Measurements from ENCODE around the gene TP53I13.

The TP53I13 gene

DNA sequence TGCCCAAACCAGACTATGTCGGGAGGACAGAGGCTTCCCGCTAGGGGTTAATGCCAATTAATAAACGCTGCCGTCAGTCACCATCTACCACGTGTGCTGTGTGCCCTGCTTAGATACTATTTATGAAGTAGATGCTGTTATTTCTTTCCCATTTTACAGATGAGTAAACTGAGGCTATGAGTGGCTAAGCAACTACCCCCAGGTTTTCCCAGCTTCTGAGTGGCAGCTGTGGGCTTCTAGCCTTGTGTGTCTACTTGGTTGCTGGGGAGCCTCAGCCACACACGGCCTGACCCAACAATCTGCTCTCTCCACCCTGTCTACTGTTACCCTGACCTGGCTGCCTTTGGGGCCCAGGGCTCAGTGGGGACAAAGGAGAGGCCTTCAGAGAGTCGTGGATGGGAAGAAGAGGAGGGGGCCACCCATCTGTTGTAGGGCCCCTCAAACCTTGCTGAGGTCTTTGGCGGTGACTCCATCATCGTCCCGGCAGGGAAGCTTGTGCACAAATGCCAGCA is 13.8 kb downstream of the TP53I13 start:
- DNase-seq: peak; percentile 55

DNA sequence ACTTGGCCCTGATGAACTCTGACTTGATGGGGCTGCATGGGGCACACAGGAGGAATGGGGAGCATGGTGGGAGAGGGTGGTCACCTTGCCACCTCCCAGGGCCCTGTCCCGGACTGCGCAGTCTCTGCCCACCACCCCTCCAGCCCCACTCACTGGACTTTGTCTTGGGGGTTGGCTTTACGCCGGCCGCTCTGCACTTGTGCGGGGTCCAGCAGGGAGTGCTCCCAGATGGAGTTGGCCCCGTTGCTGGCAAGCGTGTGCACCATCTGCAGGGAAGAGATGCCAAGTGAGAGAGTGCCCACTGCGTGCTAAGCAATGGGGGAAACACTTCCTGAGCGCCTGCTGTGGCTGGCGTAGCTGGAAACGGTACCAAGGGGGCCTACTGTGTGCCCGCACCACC is 14.3 kb downstream of the TP53I13 start:
- no peak for DNase-seq

DNA sequence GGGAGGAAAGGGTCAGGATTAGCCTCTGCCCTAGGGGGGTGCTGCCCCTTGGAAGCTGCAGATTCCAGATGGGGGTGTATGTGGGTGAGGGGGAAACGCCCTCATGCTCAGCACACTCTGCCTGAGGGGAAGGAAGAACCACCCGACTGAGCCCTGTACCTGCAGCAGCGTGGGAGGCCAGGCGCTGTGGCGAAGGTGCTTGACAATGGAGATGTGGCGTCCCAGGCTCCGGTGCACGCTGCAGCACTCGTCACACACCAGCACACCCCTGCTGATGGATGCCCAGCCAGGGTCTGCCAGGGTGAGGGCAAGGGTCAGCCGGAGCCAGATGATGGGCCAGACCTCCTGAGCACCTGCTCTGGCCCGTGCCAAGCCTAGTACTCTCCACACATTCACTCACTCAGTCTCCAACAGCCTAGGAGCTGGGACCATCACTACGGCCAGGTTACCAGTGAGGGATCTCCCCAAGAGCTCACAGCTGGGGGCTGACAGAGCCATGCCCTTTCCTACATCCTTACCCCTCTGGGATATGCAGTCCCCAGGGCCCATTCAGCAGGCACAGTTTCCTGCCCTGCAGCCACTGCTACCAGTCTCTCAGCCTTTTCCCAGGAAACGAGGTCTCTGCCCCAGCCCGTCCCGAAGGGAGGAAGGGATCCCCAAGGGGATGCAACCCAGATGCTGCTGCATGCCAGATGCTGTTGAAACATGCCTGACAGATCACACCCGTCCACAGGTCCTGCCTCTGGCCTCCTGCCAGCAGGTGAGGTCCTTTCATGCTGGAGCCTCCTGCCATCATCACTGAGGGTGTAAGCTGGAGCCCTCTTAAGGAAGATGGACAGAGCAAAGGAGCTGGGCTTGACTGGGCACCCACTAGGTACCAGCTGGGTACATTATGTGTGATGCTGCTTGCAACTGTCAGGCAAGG is 15.1 kb downstream of the TP53I13 start:
- peak; percentile 93 for DNase-seq

DNA sequence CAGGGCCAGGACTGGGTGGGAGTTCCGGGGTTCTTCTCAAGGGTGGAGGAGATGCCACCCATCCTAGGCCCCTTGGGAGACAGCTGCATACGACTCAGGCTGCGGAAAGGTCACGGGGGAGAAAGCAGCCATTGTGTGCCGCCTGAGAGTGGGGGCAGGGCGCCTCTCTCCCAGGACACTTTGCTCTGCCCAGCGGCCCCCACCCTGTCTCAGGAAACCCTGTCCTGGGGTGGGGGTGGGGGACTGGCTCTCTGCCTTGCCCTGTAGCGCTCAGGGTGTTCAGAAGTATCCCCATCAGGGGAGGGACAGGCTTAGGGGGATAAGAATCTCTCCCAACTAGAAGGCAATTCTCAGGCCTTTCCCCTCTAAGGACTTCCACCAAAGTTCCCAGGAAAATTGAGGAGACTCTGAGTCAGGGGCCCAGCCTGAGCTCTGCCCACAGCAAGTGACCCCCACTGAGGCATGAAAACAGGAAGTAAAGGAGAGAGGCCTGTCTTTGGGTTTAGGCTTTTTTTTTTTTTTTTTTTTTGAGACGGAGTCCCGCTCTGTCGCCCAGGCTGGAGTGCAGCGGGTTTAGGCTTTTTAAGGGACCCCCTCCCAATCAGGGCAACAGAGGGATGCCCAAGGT is 16.1 kb downstream of the TP53I13 start:
- no peak for DNase-seq

DNA sequence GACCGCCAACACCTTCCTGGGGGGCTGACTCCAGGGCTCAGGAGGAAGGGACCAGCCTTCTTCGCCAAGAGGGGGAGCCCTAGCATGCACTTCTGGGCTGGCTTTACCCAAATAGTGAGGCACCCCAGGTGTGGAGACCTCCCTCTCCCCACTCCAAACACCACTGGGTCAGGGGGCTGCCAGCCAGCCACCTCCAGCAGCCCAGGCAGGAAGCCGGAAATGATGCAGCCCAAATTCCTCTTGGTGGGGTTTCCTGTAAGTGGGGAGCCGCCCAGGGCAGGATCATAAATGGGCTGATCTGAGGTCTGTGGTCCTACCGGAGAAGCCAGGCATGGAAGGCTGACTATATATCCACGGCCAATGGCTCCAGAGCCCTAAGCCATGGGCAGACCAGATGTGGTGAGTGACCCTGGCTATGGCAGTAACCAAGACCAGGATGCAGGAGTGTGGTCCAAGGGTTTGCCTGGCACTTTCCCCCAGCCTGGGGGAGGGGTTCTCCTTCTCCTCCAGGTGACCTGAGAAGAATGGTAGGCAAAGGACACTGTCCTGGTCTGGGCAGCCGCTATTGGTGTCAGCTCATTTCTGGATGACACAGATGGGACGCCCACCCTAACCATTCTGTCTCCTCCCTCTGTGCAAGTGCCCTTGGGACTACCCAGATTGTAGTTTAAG is 16.7 kb downstream of the TP53I13 start:
- DNase-seq: no peak

DNA sequence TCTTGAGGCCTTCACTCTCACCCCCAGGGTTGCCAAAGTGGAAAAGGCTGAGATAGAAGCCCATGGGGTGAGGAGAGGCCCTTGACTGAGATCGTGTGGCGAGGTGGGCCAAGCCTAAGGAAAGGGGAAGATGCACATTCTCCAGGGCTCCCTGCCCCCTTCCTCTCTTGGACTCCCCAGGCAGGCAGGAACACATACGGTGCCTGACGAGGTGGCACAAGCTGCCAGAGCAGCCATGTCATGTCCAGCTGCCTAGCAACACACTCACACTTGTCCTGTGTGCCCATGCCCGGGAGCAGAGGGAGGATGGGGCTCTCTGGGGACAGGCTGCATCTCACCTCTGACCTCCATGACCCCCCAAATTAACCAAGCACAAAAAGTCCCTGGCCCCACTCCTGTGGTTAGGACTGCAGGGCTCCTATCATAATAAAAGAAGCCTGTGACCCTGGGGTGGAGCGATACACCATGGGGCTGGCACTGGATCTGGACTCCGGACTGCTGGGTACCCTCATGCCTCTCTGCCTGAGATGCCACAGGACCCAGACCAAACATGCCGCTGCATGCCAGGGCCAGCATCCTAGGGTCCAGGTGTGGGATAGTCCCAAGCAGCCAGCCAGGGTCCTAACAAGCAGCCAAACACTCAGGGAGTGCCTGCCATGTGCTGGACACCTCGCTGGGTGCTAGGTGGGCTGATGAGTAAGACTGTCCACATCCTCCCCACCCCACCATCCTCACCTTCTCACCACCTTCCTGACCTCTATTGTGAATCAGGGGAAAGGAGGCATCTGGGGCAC is 18.4 kb downstream of the TP53I13 start:
- no peak for DNase-seq

DNA sequence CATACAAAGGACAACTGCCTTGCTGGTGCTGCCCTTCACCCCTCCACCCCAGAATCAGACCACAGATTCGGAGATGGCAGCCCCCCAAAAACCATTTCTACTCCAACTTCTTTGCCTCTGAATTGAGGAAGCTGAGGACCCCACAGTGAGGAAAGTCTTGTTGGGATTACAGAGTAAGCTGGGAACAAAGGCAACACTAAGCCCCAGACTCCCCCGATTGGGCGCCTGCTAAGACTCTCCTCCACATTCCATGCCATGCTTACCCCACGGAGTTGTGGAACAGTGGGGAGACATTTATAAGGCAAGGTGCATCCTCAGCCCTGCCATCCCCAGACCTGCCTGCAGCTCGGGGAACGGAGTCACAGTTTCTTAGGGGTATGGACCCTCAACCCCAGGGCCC is 19.1 kb downstream of the TP53I13 start:
- no peak for DNase-seq

DNA sequence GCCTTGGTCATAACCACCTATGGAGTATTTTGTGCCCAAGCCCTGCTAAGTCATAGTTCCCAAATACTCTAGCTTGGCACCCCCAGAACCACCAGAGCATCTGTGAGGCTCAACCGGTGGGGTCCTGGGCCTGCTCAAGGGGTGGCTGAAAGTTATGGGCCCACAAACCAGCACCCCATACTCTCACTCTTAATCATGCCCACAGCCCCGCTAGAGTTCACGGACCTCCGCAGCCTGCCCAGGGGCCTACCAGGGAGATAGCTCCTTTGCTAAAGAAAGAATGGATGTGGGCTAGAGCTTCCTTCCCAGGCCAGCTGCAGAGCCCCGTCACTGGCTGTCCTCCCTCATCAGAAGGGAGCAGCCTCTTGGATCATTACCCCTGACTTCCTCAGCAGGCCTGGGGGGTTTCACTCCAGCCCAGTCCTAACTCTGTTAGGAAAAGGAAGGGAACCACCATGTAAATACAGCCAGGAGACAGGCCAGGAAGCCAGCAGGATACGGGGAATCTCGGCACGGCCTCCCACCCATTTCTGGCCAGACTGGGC is 19.6 kb downstream of the TP53I13 start:
- no peak for DNase-seq

DNA sequence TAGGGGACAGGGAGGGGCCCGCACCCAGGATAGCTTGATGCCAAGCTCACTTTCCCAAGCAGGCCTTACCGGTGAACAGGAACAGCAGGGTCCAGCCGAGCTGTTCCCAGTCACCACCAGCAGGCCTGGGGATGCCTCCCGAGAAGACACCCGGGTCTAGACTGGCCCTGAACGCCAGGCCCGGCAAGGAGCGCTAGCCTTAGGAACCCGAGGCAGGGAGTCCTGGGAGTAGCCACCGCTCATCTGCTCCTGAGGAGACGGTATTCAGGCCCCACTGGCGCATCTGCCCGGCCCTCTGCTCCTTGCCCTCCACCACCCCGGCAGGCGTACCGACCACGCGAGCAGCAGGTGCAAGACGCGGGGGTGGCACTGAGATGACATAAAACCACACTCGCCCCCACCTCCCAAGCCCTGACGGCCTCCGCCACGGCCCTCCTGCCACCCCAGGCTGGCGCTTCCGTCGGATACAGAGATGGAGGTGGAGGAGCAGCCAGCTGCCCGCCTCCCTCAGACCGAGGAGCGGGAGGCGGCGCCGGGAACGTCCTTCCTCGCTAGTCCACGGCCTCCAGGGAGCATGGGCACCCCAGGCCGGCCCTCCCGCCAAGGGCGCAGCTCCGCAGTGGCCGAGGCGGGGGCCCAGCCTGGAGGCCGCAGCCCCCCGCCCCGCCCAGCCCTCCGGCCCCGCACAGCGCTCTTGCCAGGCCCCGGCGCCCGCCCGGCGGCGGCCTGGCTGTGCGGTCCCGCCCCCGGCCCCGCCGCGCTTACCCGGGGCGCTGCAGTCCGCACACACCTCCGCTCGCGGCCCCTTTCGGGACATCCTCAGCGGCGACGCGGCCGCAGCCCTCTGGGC is 20.3 kb downstream of the TP53I13 start:
- peak; percentile 11 for DNase-seq

DNA sequence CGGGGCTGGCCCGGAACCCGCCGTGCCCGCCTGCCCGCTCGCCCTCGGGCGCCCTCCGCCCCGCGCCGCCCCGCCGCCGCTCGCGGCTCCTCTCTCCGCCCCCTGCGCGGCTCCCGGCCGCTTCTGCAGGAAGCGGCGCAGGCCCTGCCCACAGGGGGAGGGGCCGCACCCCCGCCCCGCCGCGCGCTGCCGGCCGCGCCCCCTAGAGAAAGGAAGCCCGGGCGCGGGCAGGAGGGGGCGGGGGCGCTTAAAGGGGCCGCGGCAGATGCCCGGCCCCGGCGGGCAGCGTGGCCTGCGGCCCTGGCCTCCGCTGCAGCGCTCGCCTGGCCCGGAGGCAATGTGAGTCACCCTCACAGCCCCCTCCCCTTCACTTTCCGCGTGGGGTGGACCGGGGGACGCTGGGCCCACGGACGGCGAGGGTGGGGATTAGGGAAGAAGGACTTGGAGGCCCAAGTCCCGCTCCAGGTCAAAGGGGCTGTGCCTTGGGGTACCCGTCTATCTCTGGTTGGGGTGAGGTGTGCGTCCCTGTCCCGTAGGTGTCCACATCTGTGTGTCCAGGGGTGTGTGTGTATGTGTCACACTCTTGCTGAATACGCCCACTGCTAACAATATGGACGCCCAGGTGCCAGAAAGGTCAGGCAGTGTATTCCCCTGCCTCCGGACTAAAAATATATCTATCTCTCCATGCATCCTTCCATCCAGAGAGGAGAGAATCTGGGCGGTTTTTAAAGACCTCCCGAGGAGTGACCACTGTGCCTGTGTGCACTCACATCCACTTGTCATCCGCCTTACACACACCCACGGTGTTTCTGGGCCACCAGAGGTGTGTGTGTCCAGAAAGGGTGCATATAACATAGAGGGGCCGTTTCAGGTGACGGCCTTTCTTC is 21.3 kb downstream of the TP53I13 start, which contains the start of gene GIT1:
Gene GIT1, minus strand, starts transcription at position 125 of the 887 bp plus-strand sequence. CDS start 270 bp downstream, outside the sequence.
- DNase-seq: peak; percentile 72

DNA sequence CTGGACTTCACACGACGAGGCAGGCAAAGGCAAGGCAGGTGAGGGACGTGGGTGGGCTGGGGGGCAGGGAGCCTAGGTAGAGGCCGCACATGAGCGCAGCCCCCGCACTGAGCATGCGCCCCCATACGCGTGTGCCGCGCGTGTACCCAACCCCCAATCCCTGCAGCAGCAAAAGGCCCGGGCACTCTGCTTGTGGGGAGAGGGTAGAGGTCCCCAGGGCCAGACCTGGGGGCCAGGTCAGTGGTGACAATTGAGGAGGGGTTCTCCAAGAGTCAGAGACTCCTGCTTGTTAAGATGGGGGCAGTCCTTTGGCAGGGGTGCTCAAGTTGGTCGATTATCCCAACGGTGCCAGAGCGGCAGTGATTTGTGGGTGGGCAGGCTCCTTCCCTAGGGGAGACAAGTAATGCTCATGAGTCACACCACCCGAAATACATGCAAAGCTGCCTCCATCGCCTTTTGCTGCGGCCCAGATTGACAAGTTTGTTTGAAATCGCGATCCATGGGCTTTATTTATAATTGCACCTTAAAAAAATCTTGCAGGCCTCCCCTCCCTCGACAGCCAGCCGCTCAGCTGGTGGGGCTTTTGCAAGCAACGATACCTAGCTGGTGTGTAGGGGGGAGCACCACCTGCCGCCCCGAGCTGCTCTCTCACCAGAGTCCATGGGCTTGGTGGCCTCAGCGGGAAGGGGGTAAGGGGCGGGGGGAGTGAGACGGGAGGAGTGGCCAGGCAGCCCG is 22.1 kb downstream of the TP53I13 start:
- peak; percentile 93 for DNase-seq

DNA sequence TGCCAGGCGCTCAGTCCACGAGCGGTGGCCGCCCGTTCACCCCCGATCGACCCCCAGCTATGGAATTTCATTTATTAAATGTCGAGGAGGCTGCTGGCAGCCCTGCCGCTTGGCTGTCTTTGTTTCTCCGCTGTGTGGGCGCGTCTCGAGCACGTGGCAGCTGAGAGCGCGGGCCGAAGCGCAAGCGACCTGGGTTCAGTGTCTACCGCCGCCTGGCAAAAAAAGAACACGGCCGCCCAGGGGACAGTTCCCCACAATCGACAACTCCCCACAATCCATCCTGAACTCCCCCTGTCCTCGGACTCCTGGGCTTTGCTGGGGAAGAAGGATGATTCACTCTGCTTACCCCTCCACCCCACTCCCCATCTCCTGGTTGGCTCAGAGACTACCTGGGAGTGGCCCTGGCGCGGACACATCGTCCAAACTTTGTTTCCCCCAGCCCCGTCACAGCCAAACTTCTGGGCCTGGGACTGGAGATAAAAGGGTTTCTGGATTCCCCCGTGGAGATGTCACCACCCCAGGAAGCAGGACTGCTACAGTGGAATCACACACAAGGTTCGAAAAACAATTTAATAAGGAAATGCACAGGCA is 22.7 kb downstream of the TP53I13 start:
- DNase-seq: peak; percentile 82

DNA sequence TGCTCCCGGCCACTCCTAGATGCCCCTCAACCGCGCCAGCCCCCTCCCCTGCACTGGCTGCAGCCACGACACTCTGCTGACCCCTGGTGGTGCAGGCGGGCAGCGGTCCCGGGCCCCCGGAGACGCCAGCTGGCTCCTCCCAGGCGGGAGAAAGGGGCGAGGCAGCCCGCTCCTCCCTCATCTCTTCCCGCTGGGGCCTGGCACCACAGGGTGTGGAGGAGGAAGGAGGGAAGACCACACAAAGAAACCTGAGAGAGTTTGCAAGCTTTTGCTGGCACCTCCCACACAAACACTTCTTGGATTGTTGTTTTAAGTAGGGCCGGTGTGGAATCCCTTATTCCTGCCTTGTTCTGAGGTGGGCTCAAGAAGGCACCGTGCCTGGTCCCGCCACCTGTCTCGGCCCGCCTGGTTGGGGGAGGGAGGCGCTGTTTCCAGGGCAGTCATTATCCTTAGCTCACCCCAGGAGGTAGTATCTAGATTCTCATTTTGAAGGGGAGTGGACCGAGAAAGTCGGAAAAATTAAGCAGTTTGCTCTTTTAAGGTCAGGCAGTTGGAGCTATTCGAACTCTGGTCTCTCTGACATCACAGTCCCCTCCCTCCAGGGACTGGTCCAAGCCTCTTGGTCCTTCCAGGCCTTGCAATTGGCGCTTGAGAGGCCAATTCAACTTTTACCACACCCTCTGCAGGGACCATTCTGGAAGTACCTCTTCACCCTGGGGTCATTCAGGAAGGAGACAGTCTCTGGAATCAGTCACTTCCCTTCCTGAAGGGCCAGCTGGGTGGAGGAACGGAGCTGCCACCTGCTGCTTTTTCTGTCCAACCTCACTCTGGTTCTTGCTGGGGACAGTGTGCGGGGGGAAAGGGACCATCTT is 23.5 kb downstream of the TP53I13 start:
- DNase-seq: peak; percentile 93

DNA sequence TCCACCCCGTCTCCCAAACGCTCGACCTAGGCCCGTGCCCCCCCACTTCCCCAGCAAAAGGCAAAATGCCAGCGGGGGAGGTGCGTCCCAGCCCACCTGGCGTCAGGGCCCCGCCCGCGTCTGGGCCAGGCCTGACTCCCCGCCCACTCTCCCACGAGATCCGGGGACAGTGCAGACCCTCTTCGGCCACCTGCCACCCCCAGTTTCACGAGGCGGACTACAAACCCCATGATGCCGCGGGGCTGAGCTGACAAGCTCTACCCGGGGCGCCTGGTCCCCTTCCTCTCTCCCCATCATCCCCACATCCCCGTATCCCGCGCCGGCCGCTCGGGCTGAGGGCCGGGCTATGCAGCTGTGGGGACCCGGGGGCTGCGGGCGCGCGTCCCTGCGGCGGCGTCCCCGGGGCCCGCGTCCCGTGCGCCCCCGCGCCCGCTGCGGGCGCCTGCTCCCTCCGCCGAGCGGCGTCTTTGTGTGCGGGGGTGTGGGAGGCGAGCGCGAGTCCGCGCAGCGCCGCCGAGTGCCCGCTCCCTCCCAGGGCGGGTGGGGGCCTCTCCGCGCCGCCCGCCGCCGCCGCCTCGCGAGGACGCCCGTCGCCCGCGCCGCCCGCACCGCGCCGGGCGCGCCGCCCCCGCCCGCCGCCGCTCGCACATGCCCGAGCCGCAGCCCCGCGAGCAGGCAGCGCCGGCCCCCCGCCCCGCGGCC is 24.5 kb downstream of the TP53I13 start, which contains the start of gene ANKRD13B:
Gene ANKRD13B, plus strand, starts transcription at position 283 of the 702 bp plus-strand sequence. CDS start 490 bp downstream, outside the sequence.
- DNase-seq: peak; percentile 87

DNA sequence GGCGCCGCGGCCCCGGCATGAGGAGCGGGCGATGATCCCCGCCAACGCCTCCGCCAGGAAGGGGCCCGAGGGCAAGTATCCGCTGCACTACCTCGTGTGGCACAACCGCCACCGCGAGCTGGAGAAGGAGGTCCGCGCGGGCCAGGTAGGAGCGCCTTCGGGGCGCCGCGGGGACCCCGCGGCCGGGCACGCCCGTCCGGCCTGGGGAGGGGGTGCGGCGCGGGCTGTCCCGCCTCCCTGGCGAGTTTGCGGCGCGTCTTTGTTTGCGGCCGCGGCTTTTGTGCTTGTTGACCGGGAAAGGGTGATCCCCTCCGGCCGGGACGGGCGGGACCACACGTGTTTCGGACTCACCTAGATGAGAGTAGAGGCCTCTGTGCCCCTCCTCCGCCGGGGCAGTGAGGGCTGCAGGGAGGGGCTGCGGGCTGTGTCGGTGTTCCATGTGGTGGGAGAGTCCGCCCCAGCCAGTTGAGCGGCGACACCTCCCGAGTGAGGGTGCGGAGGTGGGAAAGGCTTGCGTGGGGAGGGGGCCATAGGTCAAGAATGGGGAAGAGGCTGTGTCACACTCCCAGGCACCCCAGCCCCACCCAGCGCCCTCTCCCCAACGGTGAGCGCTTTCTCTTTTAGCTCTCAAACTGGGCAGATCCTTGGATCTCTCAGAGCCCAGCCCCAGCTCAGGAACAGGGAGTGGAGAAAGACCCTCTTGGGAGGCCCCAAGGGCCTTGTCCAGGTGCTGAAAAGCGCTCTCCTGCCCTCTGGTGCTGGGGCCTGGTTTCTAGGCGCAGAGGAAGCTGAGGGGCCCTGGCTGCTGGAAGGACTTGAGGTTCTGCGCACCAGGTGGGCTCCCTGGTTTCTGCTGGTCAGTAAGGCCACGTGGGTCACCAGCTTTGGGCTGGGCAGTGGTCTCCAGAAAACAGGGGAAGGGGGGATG is 25.4 kb downstream of the TP53I13 start:
- DNase-seq: peak; percentile 51

DNA sequence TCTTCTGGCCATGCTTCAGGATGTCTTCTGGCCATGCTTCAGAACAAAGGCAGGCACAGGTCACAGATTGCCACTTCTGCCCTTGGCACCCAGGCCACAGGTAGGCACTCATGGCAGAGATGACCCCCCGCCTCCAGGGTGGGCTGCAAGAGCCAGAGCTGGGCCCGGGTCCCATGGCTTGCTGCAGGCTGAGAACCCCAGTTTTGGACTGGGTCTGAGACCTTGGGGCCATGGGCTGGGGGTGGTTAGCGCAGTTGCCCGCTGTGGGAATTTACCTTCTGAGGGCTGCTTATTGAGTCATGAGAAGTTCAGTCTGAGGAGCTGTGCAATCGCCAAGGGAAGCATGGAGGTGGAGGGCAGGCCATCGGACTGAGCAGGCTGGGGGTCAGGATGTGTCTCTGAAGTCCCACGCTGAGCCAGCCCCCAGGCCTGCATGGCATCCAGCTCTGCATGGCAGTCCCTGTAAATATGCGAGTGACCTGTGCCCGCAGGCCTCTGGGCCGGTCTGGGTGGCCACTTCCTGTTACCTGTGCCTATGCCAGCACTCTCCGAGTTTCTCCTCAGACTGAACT is 26.1 kb downstream of the TP53I13 start:
- no peak for DNase-seq

Data from NCI-H2171 treated with DMSO at 0.1 percent for 48 hours (cell line).